Activated naive CD4-positive, alpha-beta T cell treated with Interleukin-2 at 50 U/mL for 16 hours (primary cell): ENCODE data around the gene GCC1.

Experiments used
- DNase-seq: peaks from one replicate; pipeline ENCODE4 v3.0.0-alpha.2; 2020

Gene GCC1

DNA sequence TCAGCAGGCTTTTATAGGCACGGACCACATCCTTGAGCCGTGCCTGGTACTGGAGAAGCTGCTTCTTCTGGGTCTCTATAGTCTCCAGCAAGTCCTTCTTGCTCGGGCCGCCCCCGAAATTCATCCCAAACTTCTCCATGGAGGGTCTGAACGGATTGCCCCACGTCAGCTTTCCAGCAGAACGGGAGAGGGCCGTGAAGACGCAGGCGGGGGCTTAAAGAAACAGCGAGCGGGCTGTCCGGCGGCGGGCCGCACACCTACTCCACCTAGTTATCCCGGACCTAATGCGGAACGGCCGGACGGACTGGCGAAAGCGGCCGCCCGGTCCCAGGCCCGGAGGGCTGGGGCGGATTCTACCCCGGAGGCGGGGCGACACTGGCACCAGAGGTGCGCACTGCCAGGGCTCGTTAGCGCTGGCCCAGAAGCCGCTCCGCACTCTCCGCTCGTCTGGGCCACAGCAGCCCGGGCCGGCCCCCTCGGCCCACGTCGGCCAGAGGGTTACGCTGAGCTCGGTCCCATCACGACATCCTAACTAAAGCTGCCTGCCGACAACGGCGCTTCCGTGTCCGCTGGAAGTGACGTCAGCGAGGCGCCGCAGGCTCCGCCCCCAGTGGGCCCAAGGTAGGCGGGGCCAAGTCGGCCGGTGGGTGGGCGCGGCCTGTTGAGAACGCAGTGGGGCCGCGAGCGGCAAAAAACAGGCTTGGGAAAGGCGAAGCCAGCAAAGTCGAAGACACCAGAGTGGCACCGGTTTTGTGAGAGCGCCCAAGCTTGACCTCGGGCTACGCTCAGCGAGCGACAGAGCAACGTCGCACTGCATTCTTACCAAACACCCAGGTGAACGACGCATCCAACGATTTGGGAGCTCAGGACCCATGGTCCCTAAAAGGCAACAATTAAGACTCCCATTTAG is at the start of gene GCC1:
Gene GCC1, minus strand, starts transcription at position 553 of the 910 bp plus-strand sequence. Its CDS starts 414 bp downstream, at position 139.
- peak; percentile 95 for DNase-seq

DNA sequence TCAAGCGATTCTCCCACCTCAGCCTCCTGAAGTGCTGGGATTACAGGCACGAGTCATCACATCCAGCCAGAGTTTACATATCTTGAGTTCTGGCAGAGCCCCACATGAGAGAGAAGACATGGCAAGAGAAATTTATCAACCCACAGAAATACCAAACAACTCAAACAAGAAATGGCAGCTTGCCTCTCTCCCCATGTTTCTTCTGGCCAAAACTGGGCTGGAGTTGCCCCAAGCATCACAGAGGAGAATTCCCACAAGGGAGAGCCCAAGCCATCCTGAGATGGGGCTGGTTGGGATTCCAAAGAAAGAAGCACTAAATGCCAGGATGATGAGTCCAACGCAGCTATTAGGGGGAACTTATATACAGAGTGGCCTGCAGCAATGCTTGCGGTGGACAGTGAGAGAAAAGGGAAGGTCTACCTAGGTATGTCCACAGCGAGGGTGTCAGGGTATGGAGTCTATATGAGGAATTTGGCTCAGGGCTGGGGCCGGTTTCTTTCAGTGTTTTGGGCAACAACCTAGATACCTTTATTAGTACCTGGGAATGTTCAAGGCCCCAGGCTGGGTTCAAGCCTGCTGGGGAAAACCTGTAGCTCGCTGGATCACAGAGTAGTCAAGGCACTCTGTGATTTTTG is 47.0 kb upstream of the GCC1 start:
- no peak for DNase-seq

- DNase-seq: peak; percentile 22
These were observed 44.0 kb upstream of the GCC1 start for GRCh38 chr7:127629268-127629854.

- no peak for DNase-seq
These were observed 43.0 kb upstream of the GCC1 start for GRCh38 chr7:127628445-127628844.

DNA sequence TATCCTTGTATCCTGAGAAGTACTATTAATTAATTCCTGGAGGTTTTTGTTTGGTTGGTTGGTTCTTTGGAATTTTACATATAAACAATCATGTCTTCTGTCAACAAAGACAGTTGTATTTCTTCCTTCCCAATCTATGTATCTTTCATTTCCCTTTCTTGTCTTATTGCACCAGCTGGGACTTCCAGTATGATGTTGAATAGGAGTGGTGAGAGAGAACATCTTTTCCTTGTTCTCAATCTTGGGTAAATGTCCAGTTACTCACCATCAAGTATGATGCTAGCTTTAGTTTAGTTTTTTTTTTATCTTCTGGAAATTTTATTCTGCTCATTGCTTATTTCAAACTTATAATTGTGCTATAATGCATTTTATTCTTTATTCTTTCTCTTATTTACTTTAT is 39.9 kb upstream of the GCC1 start:
- no peak for DNase-seq

DNA sequence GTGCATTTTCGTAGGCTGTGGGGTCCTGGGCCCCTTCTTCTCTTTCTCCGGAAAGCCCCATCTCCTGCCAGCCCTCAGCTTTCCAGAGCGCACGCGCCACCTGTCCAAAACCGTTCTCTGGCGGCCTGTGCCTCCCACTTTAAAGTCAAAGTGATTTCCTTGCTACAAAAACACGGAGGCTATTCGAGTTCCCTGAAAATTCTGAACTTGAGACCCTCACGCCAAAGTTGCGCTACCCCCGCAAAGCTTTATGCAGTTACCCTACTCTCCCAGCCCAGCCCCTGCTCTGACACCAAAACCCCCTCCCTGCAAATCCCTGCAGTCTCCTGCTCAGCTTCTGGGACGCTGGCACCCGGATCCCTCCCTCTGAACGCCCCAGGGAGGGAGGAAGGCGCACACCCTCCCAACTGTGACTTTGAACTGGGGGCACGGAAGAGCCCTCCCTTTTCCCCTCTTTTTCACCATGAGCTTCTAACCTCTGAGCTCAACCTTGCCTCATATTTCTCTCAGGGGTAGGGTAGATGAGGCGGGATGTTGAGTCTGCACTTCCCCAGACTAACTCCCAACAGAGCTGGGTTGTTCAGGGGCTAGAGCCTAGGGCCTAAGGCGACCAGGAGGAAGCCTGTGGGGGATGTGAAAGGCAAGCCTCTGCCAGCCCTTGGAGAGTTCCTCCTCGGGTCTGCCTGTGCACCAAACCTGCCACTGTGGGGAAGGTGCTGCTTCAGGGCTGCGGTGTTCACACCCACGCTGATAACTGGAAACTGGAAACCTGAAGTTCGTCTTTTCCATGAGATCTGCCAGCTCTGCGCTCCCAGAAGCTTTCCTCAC is 35.2 kb upstream of the GCC1 start:
- no peak for DNase-seq

DNA sequence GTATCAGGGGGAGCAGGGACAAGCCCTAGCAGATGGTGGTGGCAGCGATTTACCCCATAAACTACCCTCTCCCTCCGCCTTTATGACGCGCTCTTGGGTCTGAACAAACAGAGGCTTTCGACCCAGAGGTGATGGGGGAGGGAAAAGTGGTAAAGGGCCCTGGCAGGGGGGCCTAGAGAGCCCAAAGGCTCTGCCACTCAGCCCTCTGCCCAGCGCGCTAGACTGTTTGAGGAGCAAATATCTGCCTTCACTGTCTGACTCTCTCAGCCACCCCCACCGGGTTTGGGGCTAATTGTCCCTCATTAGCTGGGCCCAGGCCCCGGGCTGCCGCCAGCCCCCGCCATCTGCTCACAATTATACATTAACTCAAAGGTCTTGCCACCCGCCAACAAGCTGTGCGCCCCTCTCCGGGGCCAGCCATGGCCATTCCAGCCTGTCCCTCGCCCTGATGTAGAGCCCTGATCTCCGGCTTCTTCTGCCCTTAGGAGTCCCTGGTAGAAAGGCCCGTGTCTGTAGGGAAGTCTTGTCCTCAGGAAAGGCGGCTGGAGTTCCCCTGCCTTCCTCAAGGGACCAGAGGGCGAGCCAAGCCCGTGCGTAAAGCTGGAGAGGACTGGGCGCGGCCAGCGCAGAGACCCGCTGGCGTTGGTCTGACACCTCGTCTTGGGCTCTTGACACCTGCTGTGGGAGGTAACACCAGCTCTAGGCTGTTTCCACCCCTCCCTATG is 34.4 kb upstream of the GCC1 start:
- no peak for DNase-seq

- DNase-seq: no peak
These were observed 33.4 kb upstream of the GCC1 start for GRCh38 chr7:127618775-127619174.

DNA sequence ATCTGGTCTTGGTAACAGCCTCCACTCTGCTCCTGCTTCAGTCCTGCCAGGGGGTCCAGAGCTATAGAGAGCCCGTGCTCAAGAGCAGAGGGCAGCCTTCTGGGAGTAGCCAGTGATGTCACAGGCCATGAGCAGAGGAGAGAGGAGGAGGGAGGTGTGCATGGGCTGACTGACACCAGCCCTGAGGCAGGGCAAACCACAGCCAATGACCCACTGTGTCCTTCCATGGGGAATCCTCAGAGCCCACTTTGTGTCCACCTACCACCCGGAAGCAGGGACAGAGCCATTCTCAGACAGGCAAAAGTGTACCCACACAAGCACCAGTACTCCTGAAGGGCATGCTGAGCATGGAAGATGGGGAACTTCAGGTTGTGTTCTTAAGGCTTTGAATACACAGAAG is 32.6 kb upstream of the GCC1 start, which contains the start of gene PAX4:
Gene PAX4, minus strand, starts transcription at position 101 of the 400 bp plus-strand sequence. CDS start 2,214 bp downstream, outside the sequence.
- DNase-seq: no peak

GRCh38 chr7:127616724-127617123 is 31.3 kb upstream of the GCC1 start:
- no peak for DNase-seq

DNA sequence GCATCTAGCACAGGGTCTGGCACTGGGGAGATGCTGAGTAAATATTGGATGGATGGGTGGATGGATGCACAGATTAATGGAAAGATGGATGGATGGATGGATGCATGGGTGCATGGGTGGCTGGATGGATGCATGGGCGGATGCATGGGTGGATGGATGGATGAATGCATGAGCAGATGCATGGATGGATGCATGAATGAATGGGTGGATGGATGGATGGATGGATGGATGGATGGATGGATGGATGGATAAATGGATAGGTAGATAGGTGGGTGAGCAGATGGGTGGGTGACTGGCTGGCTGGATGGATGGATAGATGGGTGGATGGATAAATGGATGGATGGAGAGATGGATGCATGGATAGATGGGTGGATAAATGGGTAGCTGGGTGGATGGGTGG is 26.9 kb upstream of the GCC1 start:
- no peak for DNase-seq

- no peak for DNase-seq
These were observed 23.9 kb upstream of the GCC1 start for GRCh38 chr7:127609297-127609696.

DNA sequence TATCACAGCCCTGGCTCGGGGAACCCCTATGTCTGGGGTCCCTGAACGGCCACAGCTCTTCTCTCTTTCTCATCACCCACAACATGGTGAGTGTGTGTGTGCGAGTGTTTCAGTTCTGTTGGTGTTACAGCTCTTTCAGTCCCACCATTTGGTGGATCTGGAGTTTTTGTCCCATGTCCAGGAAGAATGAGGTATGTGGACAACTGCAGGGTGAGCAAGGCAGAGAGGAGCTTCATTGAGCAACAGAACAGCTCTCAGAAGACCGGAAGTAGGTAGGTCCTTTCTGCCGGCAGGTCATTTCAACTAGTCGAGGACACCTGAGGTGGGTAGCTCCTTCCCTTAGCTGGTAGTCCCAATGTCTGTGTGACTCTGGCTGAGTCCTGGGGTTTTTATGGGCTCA is 23.1 kb upstream of the GCC1 start:
- no peak for DNase-seq

DNA sequence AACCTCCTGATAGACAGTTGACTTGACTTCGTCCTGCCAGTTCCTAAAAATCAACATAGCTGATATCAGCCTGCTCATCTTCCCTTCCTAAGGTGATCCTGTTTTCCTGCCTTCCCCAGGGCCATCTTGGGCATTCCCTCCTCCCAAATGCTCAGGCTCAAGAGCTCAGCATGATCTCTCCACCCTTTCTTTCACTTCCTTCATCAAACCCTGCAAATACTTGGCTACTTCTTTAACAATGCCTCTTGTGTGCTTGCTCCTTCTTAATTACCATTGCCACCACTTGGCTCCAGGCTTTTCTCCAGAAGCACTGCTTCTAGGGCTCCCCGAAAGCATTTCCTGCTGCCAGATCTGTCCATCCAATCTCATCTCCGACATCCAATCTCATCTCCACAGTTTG is 15.5 kb upstream of the GCC1 start:
- no peak for DNase-seq

- no peak for DNase-seq
These were observed 12.9 kb upstream of the GCC1 start for GRCh38 chr7:127598318-127598717.

GRCh38 chr7:127595737-127596136 is 10.3 kb upstream of the GCC1 start:
- DNase-seq: no peak

DNA sequence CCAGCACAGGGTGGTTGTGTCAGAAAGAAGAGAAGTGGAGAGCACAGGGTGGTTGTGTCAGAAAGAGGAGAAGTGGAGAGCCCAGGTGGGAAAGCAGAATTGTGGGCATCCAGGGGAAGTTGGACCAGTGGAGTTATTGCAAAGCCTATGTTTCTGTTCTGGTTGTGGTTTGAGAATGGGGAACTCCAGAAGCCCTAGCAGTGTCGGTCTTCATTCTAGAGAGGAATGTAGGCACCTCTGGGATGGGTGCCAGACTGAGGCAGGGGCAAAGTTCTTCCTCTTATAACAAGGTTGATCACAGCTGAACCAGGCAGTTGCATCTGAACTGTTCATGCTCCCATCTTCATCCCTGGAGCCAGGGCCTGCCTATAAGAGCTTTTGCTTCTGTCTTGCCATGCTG is 9.1 kb upstream of the GCC1 start:
- DNase-seq: no peak

DNA sequence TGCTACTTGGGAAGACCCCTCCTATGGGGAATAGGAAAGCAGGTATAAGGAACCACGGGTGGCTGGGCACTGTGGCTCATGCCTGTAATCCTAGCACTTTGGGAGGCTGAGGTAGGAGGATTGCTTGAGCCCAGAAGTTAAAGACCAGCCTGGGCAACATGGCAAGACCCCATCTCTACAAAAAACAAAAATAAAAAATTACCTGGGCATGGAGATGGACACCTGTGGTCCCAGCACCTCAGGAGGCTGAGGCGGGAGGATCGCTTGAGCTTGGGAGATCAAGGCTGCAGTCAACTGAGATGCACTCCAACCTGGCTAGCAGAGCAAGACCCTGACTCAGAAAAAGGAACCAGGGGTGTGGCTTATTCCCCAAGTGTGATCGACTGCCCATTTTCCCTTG is 7.2 kb upstream of the GCC1 start:
- DNase-seq: no peak

GRCh38 chr7:127591591-127591990 is 6.2 kb upstream of the GCC1 start:
- DNase-seq: no peak

- DNase-seq: no peak
These were observed 5.8 kb upstream of the GCC1 start for GRCh38 chr7:127591189-127591588.

DNA sequence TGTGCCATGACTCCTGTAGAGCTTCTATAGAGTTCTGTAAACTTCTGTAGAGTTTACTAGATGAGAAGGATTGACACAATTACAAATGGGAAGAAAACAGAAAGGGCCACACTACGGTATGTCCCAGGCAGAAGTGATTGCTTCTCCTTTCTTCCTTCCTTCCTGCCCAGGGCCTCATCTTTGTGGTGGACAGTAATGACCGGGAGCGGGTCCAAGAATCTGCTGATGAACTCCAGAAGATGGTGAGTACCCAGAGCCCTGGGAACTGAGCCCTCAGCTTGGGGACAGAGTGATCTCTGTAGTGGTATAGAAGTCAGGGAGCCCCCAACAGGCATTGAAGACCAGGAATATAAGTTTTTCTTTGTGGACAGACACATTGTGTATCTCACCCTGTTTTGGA is 4.5 kb upstream of the GCC1 start:
- no peak for DNase-seq
